Trophoblast cell (in vitro differentiated cells and primary cell): ENCODE data around the gene XYLT2.

Experiments
- DNase-seq, 2 donors: peaks; one replicate each; pipeline ENCODE4 v3.0.0-alpha.2; 2016
- H2AFZ ChIP-seq: 2 replicates; pipeline ENCODE4 v1.6.1; 2013; ENCODE audit warnings: low read length, moderate library complexity, mild to moderate bottlenecking; ENCODE audit not compliant: insufficient read depth, poor library complexity
- H2AK5ac ChIP-seq: 2 replicates; pipeline ENCODE4 v1.6.1; 2013; ENCODE audit warnings: mild to moderate bottlenecking, low read length
- H2BK120ac ChIP-seq: 2 replicates; pipeline ENCODE4 v1.6.1; 2013; ENCODE audit warnings: low read length, mild to moderate bottlenecking, moderate library complexity; ENCODE audit not compliant: insufficient read depth, poor library complexity
- H2BK12ac ChIP-seq: 2 replicates; pipeline ENCODE4 v1.6.1; 2013; ENCODE audit warnings: mild to moderate bottlenecking, low read length, moderate library complexity
- H2BK5ac ChIP-seq: 2 replicates; pipeline ENCODE4 v1.6.1; 2013; ENCODE audit warnings: low read length, low read depth, moderate library complexity, mild to moderate bottlenecking; ENCODE audit not compliant: poor library complexity
- H3K14ac ChIP-seq: 2 replicates; pipeline ENCODE4 v1.6.1; 2013; ENCODE audit warnings: mild to moderate bottlenecking, low read length
- H3K18ac ChIP-seq: 2 replicates; pipeline ENCODE4 v1.6.1; 2013; ENCODE audit warnings: mild to moderate bottlenecking, low read length
- H3K23ac ChIP-seq: 2 replicates; pipeline ENCODE4 v1.6.1; 2013; ENCODE audit warnings: low read length
- H3K27ac ChIP-seq: 2 replicates; pipeline ENCODE4 v1.5.1; 2013; ENCODE audit warnings: low read depth, mild to moderate bottlenecking, inconsistent platforms, low read length, moderate library complexity
- H3K27me3 ChIP-seq: 2 replicates; pipeline ENCODE4 v1.6.1; 2013; ENCODE audit warnings: inconsistent platforms, mild to moderate bottlenecking, low read length, moderate library complexity; ENCODE audit not compliant: insufficient read depth
- H3K36me3 ChIP-seq, 2 experiments: 1 replicate in 1 of 2; 2 replicates in 1 of 2; pipeline ENCODE4 v1.6.1; 2013; ENCODE audit warnings: low read length in 2 of 2, mild to moderate bottlenecking in 2 of 2, moderate library complexity in 1 of 2; ENCODE audit not compliant: insufficient read depth in 2 of 2, control insufficient read depth in 1 of 2
- H3K4ac ChIP-seq: 2 replicates; pipeline ENCODE4 v1.6.1; 2013; ENCODE audit warnings: low read depth, mild to moderate bottlenecking, low read length, moderate library complexity
- H3K4me1 ChIP-seq, 2 experiments: 1 replicate in 1 of 2; 2 replicates in 1 of 2; pipeline ENCODE4 v1.6.1; 2013; ENCODE audit warnings: low read length in 2 of 2, mild to moderate bottlenecking in 2 of 2, moderate library complexity in 1 of 2; ENCODE audit not compliant: insufficient read depth in 2 of 2, control insufficient read depth in 1 of 2
- H3K4me2 ChIP-seq: 2 replicates; pipeline ENCODE4 v1.6.1; 2013; ENCODE audit warnings: inconsistent platforms, mild to moderate bottlenecking, low read length, moderate library complexity
- H3K4me3 ChIP-seq: 2 replicates; pipeline ENCODE4 v1.5.1; 2013; ENCODE audit warnings: mild to moderate bottlenecking, low read depth, low read length, inconsistent platforms
- H3K79me1 ChIP-seq: one replicate; pipeline ENCODE4 v1.6.1; 2013; ENCODE audit warnings: low read length
- H3K79me2 ChIP-seq: 2 replicates; pipeline ENCODE4 v1.6.1; 2013; ENCODE audit warnings: low read length, mild to moderate bottlenecking; ENCODE audit not compliant: control insufficient read depth, insufficient read depth, poor library complexity
- H3K9ac ChIP-seq: 2 replicates; pipeline ENCODE4 v1.6.1; 2013; ENCODE audit warnings: mild to moderate bottlenecking, low read length
- H3K9me3 ChIP-seq: 2 replicates; pipeline ENCODE4 v1.6.1; 2013; ENCODE audit warnings: low read depth, mild to moderate bottlenecking, control low read depth, inconsistent platforms, low read length; ENCODE audit not compliant: insufficient read depth
- H4K12ac ChIP-seq: 2 replicates; pipeline ENCODE4 v1.6.1; 2013; ENCODE audit warnings: low read depth, mild to moderate bottlenecking, low read length, moderate library complexity
- H4K8ac ChIP-seq: 2 replicates; pipeline ENCODE4 v1.6.1; 2013; ENCODE audit warnings: low read depth, mild to moderate bottlenecking, low read length, moderate library complexity
- H4K91ac ChIP-seq: one replicate; pipeline ENCODE4 v1.6.1; 2013; ENCODE audit warnings: low read depth, mild to moderate bottlenecking, low read length, moderate library complexity
- WGBS: extraction: QIAGEN DNeasy Blood & Tissue Kit; methylation state at CpG from one replicate; pipeline ENCODE4 v1.1.7; 2013; ENCODE audit warnings: missing lambda C conversion rate; ENCODE audit not compliant: insufficient read length, insufficient coverage; ENCODE audit errors: extremely low coverage; 5-methylcytosine and 5-hydroxymethylcytosine counted together

XYLT2 gene

DNA sequence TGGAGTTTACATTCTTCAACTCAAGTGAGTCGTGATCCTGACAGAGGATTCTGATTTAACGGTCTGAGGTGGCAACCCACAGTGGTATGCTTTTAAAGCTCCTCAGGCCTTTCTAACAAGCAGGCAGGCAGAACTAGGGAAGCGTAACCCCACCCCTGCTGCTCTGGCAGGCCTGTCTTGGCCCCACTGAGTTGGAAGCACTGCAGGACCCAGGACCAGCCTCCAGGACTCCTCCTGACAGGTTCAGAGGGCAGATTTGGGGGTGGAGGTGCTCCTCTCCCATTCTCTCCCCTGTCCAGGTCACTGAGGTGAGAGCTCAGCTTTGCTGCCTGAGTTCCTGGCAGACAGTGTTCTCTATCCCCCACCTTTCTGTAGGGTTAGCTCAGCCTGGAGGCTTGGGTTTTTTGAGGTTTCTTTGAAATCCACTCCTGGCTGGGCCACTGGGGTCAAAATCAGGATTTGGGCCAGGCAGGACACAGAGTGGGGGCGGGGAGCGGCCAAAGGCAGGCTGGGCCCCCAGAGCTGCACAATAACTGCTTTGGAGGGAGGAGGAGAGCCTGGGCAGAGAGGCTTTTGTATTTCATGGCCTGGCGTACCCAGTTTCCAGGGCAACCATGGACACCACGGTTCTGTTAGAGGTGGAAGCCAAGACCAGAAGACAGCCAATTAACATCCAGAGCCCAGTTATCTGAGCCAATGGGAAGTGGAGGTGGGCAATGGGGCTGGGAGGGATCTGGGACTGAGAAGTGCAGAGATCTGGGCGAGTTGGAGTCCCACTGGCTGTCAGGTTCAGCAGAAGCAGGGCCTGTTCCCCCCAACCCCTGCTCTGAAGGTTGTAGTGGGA lies 17.5 kb downstream of the XYLT2 start:
- H3K14ac ChIP-seq = no peak overlapping the region
- H3K79me2 ChIP-seq = no peaks in the 10 kb centered on the region
- no peak overlapping the region for H2AK5ac ChIP-seq
- no peaks in the 10 kb centered on the region for H3K79me1 ChIP-seq
- no peak overlapping the region for H3K27ac ChIP-seq
- H3K4me3 ChIP-seq = no peak overlapping the region
- H3K18ac ChIP-seq = no peak overlapping the region
- H3K36me3 ChIP-seq = peaks cover 39 to 53% of the 10 kb centered on the region in 2 experiments
- DNase-seq = no peak
- no peak overlapping the region for H3K4ac ChIP-seq
- no peak overlapping the region for H2BK5ac ChIP-seq
- H4K91ac ChIP-seq = no peak overlapping the region
- no peak overlapping the region for H3K23ac ChIP-seq
- H3K9ac ChIP-seq = no peak overlapping the region
- H2AFZ ChIP-seq = no peak overlapping the region
- no peak overlapping the region for H4K8ac ChIP-seq
- H2BK120ac ChIP-seq = no peak overlapping the region
- H3K27me3 ChIP-seq = no peaks in the 10 kb centered on the region
- no peaks in the 10 kb centered on the region for H3K9me3 ChIP-seq
- no peak overlapping the region for H2BK12ac ChIP-seq
- no CpG with 5 or more reads among the region's 8 CpGs for WGBS
- H4K12ac ChIP-seq = no peak overlapping the region
- H3K4me1 ChIP-seq = peaks cover 7 to 20% of the 10 kb centered on the region in 2 experiments
- H3K4me2 ChIP-seq = no peak overlapping the region

DNA sequence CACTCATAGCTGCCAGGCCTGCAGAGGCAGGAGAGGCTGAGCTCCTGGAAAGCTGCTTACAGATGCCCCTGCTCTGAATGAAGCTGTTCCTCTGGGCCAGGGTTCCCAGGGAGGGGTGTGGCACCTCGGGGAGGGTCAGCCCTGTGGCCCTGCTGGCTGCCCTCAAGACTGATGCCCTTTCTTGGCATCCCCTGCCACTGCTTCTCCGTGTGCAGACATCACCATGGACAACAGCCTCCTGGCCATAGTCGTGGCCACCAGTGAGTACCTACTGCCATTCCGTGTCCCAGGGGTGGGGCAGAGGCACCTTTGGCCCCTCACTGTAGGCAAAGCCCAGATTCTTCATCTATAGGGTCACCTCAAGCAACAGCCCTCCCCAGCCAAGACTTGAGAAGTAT lies 18.1 kb downstream of the XYLT2 start:
- DNase-seq = no peak
- Histone ChIP-seq H3K4me1 (peaks cover 7 to 20% of the 10 kb centered on the region in 2 experiments), H3K14ac (no peak overlapping the region), H3K9ac (no peak overlapping the region), H3K79me1 (no peaks in the 10 kb centered on the region), H3K9me3 (no peaks in the 10 kb centered on the region), H4K8ac (no peak overlapping the region), H3K79me2 (no peaks in the 10 kb centered on the region), H4K12ac (no peak overlapping the region), H3K36me3 (peaks cover 38 to 47% of the 10 kb centered on the region in 2 experiments), H3K4me3 (no peak overlapping the region), H4K91ac (no peak overlapping the region), H3K23ac (no peak overlapping the region), H2AFZ (no peak overlapping the region), H3K27me3 (no peaks in the 10 kb centered on the region), H3K4ac (no peak overlapping the region), H2BK5ac (no peak overlapping the region), H3K18ac (no peak overlapping the region), H2AK5ac (no peak overlapping the region), H3K4me2 (no peak overlapping the region), H3K27ac (no peak overlapping the region), H2BK12ac (no peak overlapping the region), H2BK120ac (no peak overlapping the region)
- no CpG with 5 or more reads among the region's 4 CpGs for WGBS

DNA sequence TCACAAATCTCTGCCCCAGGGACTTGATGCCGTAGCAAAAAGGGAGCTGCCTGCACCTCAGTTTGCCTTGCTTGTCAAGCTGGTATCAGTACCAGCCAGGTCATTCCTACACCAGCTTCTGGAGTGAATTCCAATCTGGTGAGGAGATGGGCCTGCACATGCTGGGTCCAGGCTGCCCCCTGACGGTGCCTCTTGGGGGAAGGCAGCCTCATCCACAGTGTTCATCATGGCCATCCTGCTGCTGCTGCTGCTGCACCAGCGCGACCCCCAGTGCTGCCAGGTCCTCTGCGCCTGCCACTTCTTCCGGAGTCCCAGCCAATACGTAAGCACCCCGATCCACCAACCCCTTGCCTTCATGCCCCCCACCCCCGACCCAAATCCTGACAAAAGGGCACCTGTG lies 18.8 kb downstream of the XYLT2 start:
- Histone ChIP-seq H3K23ac (no peak overlapping the region), H3K9ac (no peak overlapping the region), H2BK12ac (no peak overlapping the region), H4K8ac (no peak overlapping the region), H2AFZ (no peak overlapping the region), H3K4me3 (no peak overlapping the region), H3K4ac (no peak overlapping the region), H3K9me3 (no peaks in the 10 kb centered on the region), H3K27ac (no peak overlapping the region), H2BK120ac (no peak overlapping the region), H3K27me3 (no peaks in the 10 kb centered on the region), H3K14ac (no peak overlapping the region), H3K79me2 (no peaks in the 10 kb centered on the region), H2BK5ac (no peak overlapping the region), H4K91ac (no peak overlapping the region), H3K36me3 (peaks cover 37 to 44% of the 10 kb centered on the region in 2 experiments), H3K18ac (no peak overlapping the region), H3K4me1 (peaks cover 7 to 20% of the 10 kb centered on the region in 2 experiments), H2AK5ac (no peak overlapping the region), H3K79me1 (no peaks in the 10 kb centered on the region), H3K4me2 (no peak overlapping the region), H4K12ac (no peak overlapping the region)
- WGBS = no CpG with 5 or more reads among the region's 9 CpGs
- no peak for DNase-seq

DNA sequence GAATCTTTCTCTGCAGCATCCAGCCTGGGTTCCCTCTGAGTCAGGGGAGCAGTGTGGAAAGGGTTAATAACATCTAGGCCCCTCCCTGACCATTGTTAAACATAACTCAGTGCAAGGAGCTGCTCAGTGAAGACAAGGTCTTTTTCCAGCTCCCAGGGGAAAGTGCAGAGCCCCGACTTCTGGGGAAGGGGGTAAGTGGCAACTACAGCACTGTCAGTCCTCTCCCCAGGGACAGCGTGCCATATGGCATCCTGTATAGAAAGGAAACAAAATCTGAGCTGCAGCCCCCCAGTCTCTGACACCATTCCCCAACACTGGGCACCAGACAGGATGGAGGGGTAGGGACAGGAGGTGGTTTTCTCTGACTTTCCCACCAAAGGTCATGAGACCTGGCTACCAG lies 19.2 kb downstream of the XYLT2 start:
- Histone ChIP-seq H3K4ac (no peak overlapping the region), H3K9ac (no peak overlapping the region), H3K27ac (no peak overlapping the region), H2BK120ac (no peak overlapping the region), H3K23ac (no peak overlapping the region), H3K27me3 (no peaks in the 10 kb centered on the region), H3K9me3 (no peaks in the 10 kb centered on the region), H3K4me1 (peaks cover 7 to 20% of the 10 kb centered on the region in 2 experiments), H3K4me3 (no peak overlapping the region), H2BK12ac (no peak overlapping the region), H3K36me3 (peaks cover 37 to 44% of the 10 kb centered on the region in 2 experiments), H2AK5ac (no peak overlapping the region), H3K18ac (no peak overlapping the region), H4K8ac (no peak overlapping the region), H2BK5ac (no peak overlapping the region), H3K79me1 (no peaks in the 10 kb centered on the region), H3K79me2 (no peaks in the 10 kb centered on the region), H4K91ac (no peak overlapping the region), H3K4me2 (no peak overlapping the region), H4K12ac (no peak overlapping the region), H3K14ac (no peak overlapping the region), H2AFZ (no peak overlapping the region)
- WGBS = no CpG with 5 or more reads among the region's 2 CpGs
- no peak for DNase-seq
